Measurements from ENCODE around the gene NTRK2.

NTRK2 gene

GRCh38 chr9:84773022-84773421 is 103.5 kb downstream of the NTRK2 start:
- no peak for TF ChIP-seq REST (IDR thresholded peaks at IDR 0.05; ENCODE audit: low read depth)
- no peak for TF ChIP-seq TEAD4 (IDR thresholded peaks at IDR 0.05)
- no peak for TF ChIP-seq EP300 (IDR thresholded peaks at IDR 0.05; ENCODE audit: borderline replicate concordance)
- TF ChIP-seq CREB1 (IDR thresholded peaks at IDR 0.05; ENCODE audit: low read depth), result no peak

- no peak for TF ChIP-seq YY1 (IDR thresholded peaks at IDR 0.05; ENCODE audit: low read depth)
These were observed 105.6 kb downstream of the NTRK2 start for GRCh38 chr9:84775056-84775643.

GRCh38 chr9:84778570-84778969 is 109.0 kb downstream of the NTRK2 start:
- TF ChIP-seq TCF12 (IDR thresholded peaks at IDR 0.05; ENCODE audit: low read depth) (no peak), ZBTB7A (IDR thresholded peaks at IDR 0.05; ENCODE audit: low read depth) (no peak), RAD21 (IDR thresholded peaks at IDR 0.05; ENCODE audit: low read depth) (no peak), CREB1 (IDR thresholded peaks at IDR 0.05; ENCODE audit: low read depth) (no peak), EGR1 (IDR thresholded peaks at IDR 0.05) (no peak), MAX (IDR thresholded peaks at IDR 0.05) (no peak), FOXM1 (IDR thresholded peaks at IDR 0.05; ENCODE audit: borderline replicate concordance, low read depth) (no peak), USF1 (IDR thresholded peaks at IDR 0.05) (no peak), TEAD4 (IDR thresholded peaks at IDR 0.05) (no peak), TAF1 (IDR thresholded peaks at IDR 0.05; ENCODE audit: low read depth) (no peak), YY1 (IDR thresholded peaks at IDR 0.05; ENCODE audit: low read depth) (no peak), REST (IDR thresholded peaks at IDR 0.05; ENCODE audit: low read depth) (no peak), CEBPB (IDR thresholded peaks at IDR 0.05) (no peak), EP300 (IDR thresholded peaks at IDR 0.05; ENCODE audit: borderline replicate concordance) (no peak), NFIC (IDR thresholded peaks at IDR 0.05) (no peak)

- no peak for TF ChIP-seq REST (IDR thresholded peaks at IDR 0.05; ENCODE audit: low read depth)
- no peak for TF ChIP-seq MAX (IDR thresholded peaks at IDR 0.05)
- TF ChIP-seq CEBPB (IDR thresholded peaks at IDR 0.05), result no peak
- no peak for TF ChIP-seq TEAD4 (IDR thresholded peaks at IDR 0.05)
- TF ChIP-seq TCF12 (IDR thresholded peaks at IDR 0.05; ENCODE audit: low read depth), result no peak
- TF ChIP-seq EGR1 (IDR thresholded peaks at IDR 0.05), result no peak
- TF ChIP-seq CREB1 (IDR thresholded peaks at IDR 0.05; ENCODE audit: low read depth), result no peak
- TF ChIP-seq YY1 (IDR thresholded peaks at IDR 0.05; ENCODE audit: low read depth), result no peak
- TF ChIP-seq NFIC (IDR thresholded peaks at IDR 0.05), result no peak
- TF ChIP-seq RAD21 (IDR thresholded peaks at IDR 0.05; ENCODE audit: low read depth), result no peak
- no peak for TF ChIP-seq USF1 (IDR thresholded peaks at IDR 0.05)
- TF ChIP-seq TAF1 (IDR thresholded peaks at IDR 0.05; ENCODE audit: low read depth), result no peak
- TF ChIP-seq FOXM1 (IDR thresholded peaks at IDR 0.05; ENCODE audit: borderline replicate concordance, low read depth), result no peak
These were observed 110.4 kb downstream of the NTRK2 start for GRCh38 chr9:84779883-84780282.

GRCh38 chr9:84780385-84780784 is 110.9 kb downstream of the NTRK2 start:
- no peak for TF ChIP-seq CEBPB (IDR thresholded peaks at IDR 0.05)
- no peak for TF ChIP-seq REST (IDR thresholded peaks at IDR 0.05; ENCODE audit: low read depth)
- TF ChIP-seq EP300 (IDR thresholded peaks at IDR 0.05; ENCODE audit: borderline replicate concordance), result no peak
- TF ChIP-seq FOXM1 (IDR thresholded peaks at IDR 0.05; ENCODE audit: borderline replicate concordance, low read depth), result no peak
- no peak for TF ChIP-seq TEAD4 (IDR thresholded peaks at IDR 0.05)
- no peak for TF ChIP-seq MAX (IDR thresholded peaks at IDR 0.05)
- no peak for TF ChIP-seq TCF12 (IDR thresholded peaks at IDR 0.05; ENCODE audit: low read depth)
- TF ChIP-seq ZBTB7A (IDR thresholded peaks at IDR 0.05; ENCODE audit: low read depth), result no peak
- TF ChIP-seq CREB1 (IDR thresholded peaks at IDR 0.05; ENCODE audit: low read depth), result no peak
- no peak for TF ChIP-seq NFIC (IDR thresholded peaks at IDR 0.05)
- no peak for TF ChIP-seq EGR1 (IDR thresholded peaks at IDR 0.05)
- no peak for TF ChIP-seq RAD21 (IDR thresholded peaks at IDR 0.05; ENCODE audit: low read depth)
- no peak for TF ChIP-seq USF1 (IDR thresholded peaks at IDR 0.05)
- TF ChIP-seq TAF1 (IDR thresholded peaks at IDR 0.05; ENCODE audit: low read depth), result no peak
- no peak for TF ChIP-seq YY1 (IDR thresholded peaks at IDR 0.05; ENCODE audit: low read depth)

Data from Ishikawa (cell line).